OCI-LY3 (cell line): ENCODE measurements around the gene TPMT.

Experiments
- H2AFZ ChIP-seq: fragments of 200-600, 300-600 bp; shearing (Covaris generic); 2 replicates; pipeline ENCODE4 v1.6.0; 2014; ENCODE audit warnings: antibody characterized with exemption, low read depth, low read length
- H3K27ac ChIP-seq: fragments of 200-600, 300-600 bp; sonication (generic); 2 replicates; pipeline ENCODE4 v1.5.1; 2014; ENCODE audit warnings: mild to moderate bottlenecking, low read length, moderate library complexity, mixed read lengths
- H3K27me3 ChIP-seq: fragments of 200-600, 300-600 bp; sonication (generic); 2 replicates; pipeline ENCODE4 v1.6.1; 2014; ENCODE audit warnings: low read depth, low read length, mixed read lengths
- H3K36me3 ChIP-seq: fragments of 200-600, 300-600 bp; sonication (generic); replicated peaks from 2 replicates; pipeline ENCODE3; 2014; ENCODE audit warnings: low read depth, low read length, mixed read lengths
- H3K4me1 ChIP-seq: fragments of 300-600, 200-600 bp; sonication (generic); 2 replicates; pipeline ENCODE4 v1.6.1; 2014; ENCODE audit warnings: low read length, mixed read lengths
- H3K4me2 ChIP-seq: fragments of 200-600, 300-600 bp; sonication (generic); 2 replicates; pipeline ENCODE4 v1.6.1; 2014; ENCODE audit warnings: low read length, mixed read lengths
- H3K4me3 ChIP-seq: fragments of 300-600, 200-600 bp; sonication (generic); 2 replicates; pipeline ENCODE4 v1.5.1; 2014; ENCODE audit warnings: antibody characterized with exemption, mild to moderate bottlenecking, low read length, moderate library complexity
- H3K79me2 ChIP-seq: fragments of 300-600, 200-600 bp; shearing (Covaris generic); 2 replicates; pipeline ENCODE4 v1.6.1; 2014; ENCODE audit warnings: mild to moderate bottlenecking, low read length, mixed read lengths
- H3K9ac ChIP-seq: fragments of 300-600, 200-600 bp; shearing (Covaris generic); 2 replicates; pipeline ENCODE4 v1.6.0; 2014; ENCODE audit warnings: mild to moderate bottlenecking, low read length, moderate library complexity
- H3K9me3 ChIP-seq: fragments of 200-600, 300-600 bp; shearing (Covaris generic); 2 replicates; pipeline ENCODE4 v1.6.1; 2014; ENCODE audit warnings: low read length, mixed read lengths; ENCODE audit not compliant: insufficient read depth
- H4K20me1 ChIP-seq: fragments of 200-600, 300-600 bp; sonication (generic); 2 replicates; pipeline ENCODE4 v1.6.1; 2016; ENCODE audit warnings: low read length, mixed read lengths; ENCODE audit not compliant: insufficient read depth
- CTCF ChIP-seq: fragments of 200-600, 300-600 bp; sonication (generic); IDR thresholded peaks from 2 replicates; pipeline ENCODE4 v1.5.1; 2014; ENCODE audit warnings: antibody characterized with exemption, low read length, low read depth
- EZH2phosphoT487 ChIP-seq: fragments of 200-600 bp; shearing (Covaris generic); IDR thresholded peaks from 2 replicates; pipeline ENCODE4 v1.6.1; 2018; ENCODE audit warnings: antibody characterized with exemption, mixed run types, low read depth

The TPMT gene

GRCh38 chr6:18147616-18148015 lies 7.3 kb downstream of the TPMT start:
- Histone ChIP-seq H3K4me2 (no peak overlapping the region), H3K79me2 (no peaks in the 10 kb centered on the region), H3K4me3 (no peak overlapping the region), H4K20me1 (no peaks in the 10 kb centered on the region), H2AFZ (no peak overlapping the region), H3K9me3 (no peaks in the 10 kb centered on the region), H3K4me1 (peaks cover 3% of the 10 kb centered on the region), H3K27me3 (no peaks in the 10 kb centered on the region), H3K27ac (no peak overlapping the region), H3K9ac (no peak overlapping the region), H3K36me3 (no peaks in the 10 kb centered on the region)
- TF ChIP-seq CTCF (no peak), EZH2phosphoT487 (no peak)

- no peaks in the 10 kb centered on the region for H3K9me3 ChIP-seq
- H3K4me1 ChIP-seq = no peaks in the 10 kb centered on the region
- H3K4me3 ChIP-seq = no peak overlapping the region
- no peaks in the 10 kb centered on the region for H4K20me1 ChIP-seq
- H3K27ac ChIP-seq = no peak overlapping the region
- no peak overlapping the region for H3K9ac ChIP-seq
- no peaks in the 10 kb centered on the region for H3K79me2 ChIP-seq
- H3K4me2 ChIP-seq = no peak overlapping the region
- no peak overlapping the region for H2AFZ ChIP-seq
- H3K27me3 ChIP-seq = no peaks in the 10 kb centered on the region
- H3K36me3 ChIP-seq = no peaks in the 10 kb centered on the region
- TF ChIP-seq CTCF (no peak), EZH2phosphoT487 (no peak)
Observed at GRCh38 chr6:18147160-18147559, 7.7 kb downstream of the TPMT start.

- no peak overlapping the region for H3K4me2 ChIP-seq
- no peaks in the 10 kb centered on the region for H4K20me1 ChIP-seq
- H3K79me2 ChIP-seq = no peaks in the 10 kb centered on the region
- H2AFZ ChIP-seq = no peak overlapping the region
- H3K27ac ChIP-seq = no peak overlapping the region
- no peaks in the 10 kb centered on the region for H3K27me3 ChIP-seq
- H3K4me1 ChIP-seq = no peaks in the 10 kb centered on the region
- H3K9me3 ChIP-seq = no peaks in the 10 kb centered on the region
- TF ChIP-seq EZH2phosphoT487 (no peak), CTCF (no peak)
- no peak overlapping the region for H3K4me3 ChIP-seq
- H3K9ac ChIP-seq = no peak overlapping the region
- H3K36me3 ChIP-seq = no peaks in the 10 kb centered on the region
Observed at GRCh38 chr6:18142591-18142861, 12.4 kb downstream of the TPMT start.

- Histone ChIP-seq H3K4me2 (no peak overlapping the region), H3K36me3 (no peaks in the 10 kb centered on the region), H4K20me1 (no peaks in the 10 kb centered on the region), H3K27me3 (no peaks in the 10 kb centered on the region), H3K9ac (no peak overlapping the region), H3K79me2 (no peaks in the 10 kb centered on the region), H2AFZ (no peak overlapping the region), H3K4me3 (no peak overlapping the region), H3K27ac (no peak overlapping the region), H3K9me3 (no peaks in the 10 kb centered on the region), H3K4me1 (no peaks in the 10 kb centered on the region)
- TF ChIP-seq CTCF = no peak
- no peak for TF ChIP-seq EZH2phosphoT487
Observed at GRCh38 chr6:18141805-18142590, 12.9 kb downstream of the TPMT start.
